Panc1 (cell line): ENCODE data around the gene PIGZ.

Experiments
- POLR2AphosphoS5 ChIP-seq: IDR thresholded peaks from 2 replicates; pipeline ENCODE4 v1.6.1; 2012; ENCODE audit warnings: mild to moderate bottlenecking, low read depth, low read length, moderate library complexity
- SIN3A ChIP-seq: IDR thresholded peaks from 2 replicates; pipeline ENCODE4 v1.6.1; 2012; ENCODE audit warnings: low read depth, mild to moderate bottlenecking, low read length, moderate library complexity, borderline replicate concordance; ENCODE audit not compliant: insufficient read depth
- TCF7L2 ChIP-seq: IDR thresholded peaks from 2 replicates; pipeline ENCODE4 v1.6.1; 2011; ENCODE audit warnings: mild to moderate bottlenecking, low read depth, low read length, inconsistent platforms
- TF ChIP-seq, protein P1 (sequence below): fragments of 450-650 bp; IDR thresholded peaks from 2 replicates; pipeline ENCODE4 v1.5.1; 2017; ENCODE audit warnings: mild to moderate bottlenecking
- TF ChIP-seq, protein P2 (sequence below), 2 experiments: IDR thresholded peaks; 2 replicates each; pipeline ENCODE4 v1.6.1; 2011 to 2012; ENCODE audit warnings: low read depth in 2 of 2, control low read depth in 1 of 2, low read length in 1 of 2, mild to moderate bottlenecking in 1 of 2, moderate library complexity in 1 of 2; ENCODE audit not compliant: insufficient read depth in 1 of 2

DNA sequence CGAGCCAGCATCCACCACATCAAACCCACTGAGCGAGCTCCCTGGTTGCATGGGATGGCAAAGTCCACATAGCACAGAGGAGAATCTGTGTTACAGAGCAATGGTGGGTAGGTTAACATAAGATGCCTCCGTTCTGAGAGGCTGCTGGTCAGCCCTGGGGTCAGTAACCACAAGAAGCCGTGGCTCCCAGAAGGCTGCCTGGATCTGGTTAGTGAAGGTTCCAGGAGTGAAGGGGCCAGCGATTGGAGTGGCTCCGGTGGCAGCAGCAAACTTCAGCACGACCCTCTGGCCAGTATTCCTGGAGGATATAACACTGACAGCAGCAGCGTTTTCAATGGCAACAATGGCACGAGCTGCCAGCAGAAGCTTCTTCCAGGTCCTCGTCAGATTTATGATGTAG lies 18.4 kb upstream of the PIGZ start:
- TF ChIP-seq, protein P1, sequence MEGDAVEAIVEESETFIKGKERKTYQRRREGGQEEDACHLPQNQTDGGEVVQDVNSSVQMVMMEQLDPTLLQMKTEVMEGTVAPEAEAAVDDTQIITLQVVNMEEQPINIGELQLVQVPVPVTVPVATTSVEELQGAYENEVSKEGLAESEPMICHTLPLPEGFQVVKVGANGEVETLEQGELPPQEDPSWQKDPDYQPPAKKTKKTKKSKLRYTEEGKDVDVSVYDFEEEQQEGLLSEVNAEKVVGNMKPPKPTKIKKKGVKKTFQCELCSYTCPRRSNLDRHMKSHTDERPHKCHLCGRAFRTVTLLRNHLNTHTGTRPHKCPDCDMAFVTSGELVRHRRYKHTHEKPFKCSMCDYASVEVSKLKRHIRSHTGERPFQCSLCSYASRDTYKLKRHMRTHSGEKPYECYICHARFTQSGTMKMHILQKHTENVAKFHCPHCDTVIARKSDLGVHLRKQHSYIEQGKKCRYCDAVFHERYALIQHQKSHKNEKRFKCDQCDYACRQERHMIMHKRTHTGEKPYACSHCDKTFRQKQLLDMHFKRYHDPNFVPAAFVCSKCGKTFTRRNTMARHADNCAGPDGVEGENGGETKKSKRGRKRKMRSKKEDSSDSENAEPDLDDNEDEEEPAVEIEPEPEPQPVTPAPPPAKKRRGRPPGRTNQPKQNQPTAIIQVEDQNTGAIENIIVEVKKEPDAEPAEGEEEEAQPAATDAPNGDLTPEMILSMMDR = no peak
- TF ChIP-seq, protein P2, sequence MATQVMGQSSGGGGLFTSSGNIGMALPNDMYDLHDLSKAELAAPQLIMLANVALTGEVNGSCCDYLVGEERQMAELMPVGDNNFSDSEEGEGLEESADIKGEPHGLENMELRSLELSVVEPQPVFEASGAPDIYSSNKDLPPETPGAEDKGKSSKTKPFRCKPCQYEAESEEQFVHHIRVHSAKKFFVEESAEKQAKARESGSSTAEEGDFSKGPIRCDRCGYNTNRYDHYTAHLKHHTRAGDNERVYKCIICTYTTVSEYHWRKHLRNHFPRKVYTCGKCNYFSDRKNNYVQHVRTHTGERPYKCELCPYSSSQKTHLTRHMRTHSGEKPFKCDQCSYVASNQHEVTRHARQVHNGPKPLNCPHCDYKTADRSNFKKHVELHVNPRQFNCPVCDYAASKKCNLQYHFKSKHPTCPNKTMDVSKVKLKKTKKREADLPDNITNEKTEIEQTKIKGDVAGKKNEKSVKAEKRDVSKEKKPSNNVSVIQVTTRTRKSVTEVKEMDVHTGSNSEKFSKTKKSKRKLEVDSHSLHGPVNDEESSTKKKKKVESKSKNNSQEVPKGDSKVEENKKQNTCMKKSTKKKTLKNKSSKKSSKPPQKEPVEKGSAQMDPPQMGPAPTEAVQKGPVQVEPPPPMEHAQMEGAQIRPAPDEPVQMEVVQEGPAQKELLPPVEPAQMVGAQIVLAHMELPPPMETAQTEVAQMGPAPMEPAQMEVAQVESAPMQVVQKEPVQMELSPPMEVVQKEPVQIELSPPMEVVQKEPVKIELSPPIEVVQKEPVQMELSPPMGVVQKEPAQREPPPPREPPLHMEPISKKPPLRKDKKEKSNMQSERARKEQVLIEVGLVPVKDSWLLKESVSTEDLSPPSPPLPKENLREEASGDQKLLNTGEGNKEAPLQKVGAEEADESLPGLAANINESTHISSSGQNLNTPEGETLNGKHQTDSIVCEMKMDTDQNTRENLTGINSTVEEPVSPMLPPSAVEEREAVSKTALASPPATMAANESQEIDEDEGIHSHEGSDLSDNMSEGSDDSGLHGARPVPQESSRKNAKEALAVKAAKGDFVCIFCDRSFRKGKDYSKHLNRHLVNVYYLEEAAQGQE (IDR thresholded peaks at IDR 0.05; ENCODE audit: insufficient read depth in 1 of 2, low read depth in 2 of 2, low read length in 1 of 2) = no peak
- TF ChIP-seq POLR2AphosphoS5 = no peak
- no peak for TF ChIP-seq SIN3A
- no peak for TF ChIP-seq TCF7L2
